Measurements from ENCODE around the gene SEZ6L. TPM values are rescaled to one million over a fixed set of nuclear protein-coding genes. Genes with fewer than 3 reads are reported as not detected.

SEZ6L gene
- total and polyA plus RNA-seq, 10 of the 15 experiments (the other 5 are each of a cell fraction or from before 2014, with no cell fraction given), result not detected

- SMC1A ChIA-PET (ENCODE audit: uncharacterized antibody, unreplicated experiment), result no interaction called here
- intact Hi-C loops (cut with micrococcal nuclease; ENCODE audit: unreplicated experiment), result no loop called here
Observed at GRCh38 chr22:26135806-26136205, 33.5 kb upstream of the SEZ6L start.

GRCh38 chr22:26139310-26139709 lies 30.0 kb upstream of the SEZ6L start:
- BruUV-seq (replicated peaks), result no TSS peak
- Histone ChIP-seq H3K4me1 (ENCODE audit: control insufficient read depth, insufficient read depth, low read length) (no peaks in the 10 kb centered on the region), H3K27me3 (replicated peaks in 1 of 2; ENCODE audit: control insufficient read depth in 2 of 2, insufficient read depth in 2 of 2, low read length in 1 of 2) (peaks cover 1 to 3% of the 10 kb centered on the region in 2 experiments; a peak in 3 of 4 replicates), H3K4me3 (no peak overlapping the region), H3K79me2 (ENCODE audit: control insufficient read depth, insufficient read depth, low read length) (no peaks in the 10 kb centered on the region), H3K9ac (ENCODE audit: control insufficient read depth, insufficient read depth, low read length) (no peak overlapping the region), H4K20me1 (ENCODE audit: control insufficient read depth, insufficient read depth) (no peaks in the 10 kb centered on the region), H2AFZ (ENCODE audit: control insufficient read depth, low read depth, low read length) (no peak overlapping the region), H3K9me3 (replicated peaks; ENCODE audit: control insufficient read depth, insufficient read depth, low read length) (no peaks in the 10 kb centered on the region), H3K27ac (ENCODE audit: control insufficient read depth, insufficient read depth) (no peak overlapping the region), H3K36me3 (ENCODE audit: control insufficient read depth in 2 of 2, insufficient read depth in 2 of 2, low read length in 1 of 2) (no peaks in the 10 kb centered on the region), H3K4me2 (ENCODE audit: control insufficient read depth, insufficient read depth) (no peak overlapping the region)
- WGBS (ENCODE audit: insufficient coverage, insufficient replicate concordance, low lambda C conversion rate, missing lambda C conversion rate), result 2% methylated on average over 4 of the region's 4 CpGs
- ATAC-seq, result no peak
- intact Hi-C loops (cut with micrococcal nuclease; ENCODE audit: unreplicated experiment) (no loop called here), in situ Hi-C loops (cut with MboI) (no loop called here)
- ChIA-PET CTCF (no interaction called here), RAD21 (ENCODE audit: unreplicated experiment) (no interaction called here), SMC1A (ENCODE audit: uncharacterized antibody, unreplicated experiment) (no interaction called here), POLR2A (no interaction called here)
- no peak for FAIRE-seq
- TF ChIP-seq EZH2 (IDR thresholded peaks at IDR 0.05; ENCODE audit: borderline replicate concordance, control insufficient read depth, low read depth, low read length) (no peak), GABPA (IDR thresholded peaks at IDR 0.05; ENCODE audit: low read depth) (no peak), IRF3 (IDR thresholded peaks at IDR 0.05) (no peak), MTA2 (IDR thresholded peaks at IDR 0.05; ENCODE audit: low read depth) (no peak), SIN3A (IDR thresholded peaks at IDR 0.05; ENCODE audit: low read depth, low read length) (no peak), SREBF2 (IDR thresholded peaks at IDR 0.05; ENCODE audit: low read length) (no peak), ZBED1 (IDR thresholded peaks at IDR 0.05; ENCODE audit: borderline replicate concordance) (no peak), NRF1 (conservative IDR thresholded peaks at IDR 0.05; ENCODE audit: low read depth, low read length) (no peak), ZNF217 (IDR thresholded peaks at IDR 0.05) (no peak), ELK1 (IDR thresholded peaks at IDR 0.05; ENCODE audit: low read depth, low read length) (no peak), CREB1 (IDR thresholded peaks at IDR 0.05; ENCODE audit: low read depth) (no peak), EED (IDR thresholded peaks at IDR 0.05; ENCODE audit: low read depth) (no peak)
- TF ChIP-seq, protein P1, sequence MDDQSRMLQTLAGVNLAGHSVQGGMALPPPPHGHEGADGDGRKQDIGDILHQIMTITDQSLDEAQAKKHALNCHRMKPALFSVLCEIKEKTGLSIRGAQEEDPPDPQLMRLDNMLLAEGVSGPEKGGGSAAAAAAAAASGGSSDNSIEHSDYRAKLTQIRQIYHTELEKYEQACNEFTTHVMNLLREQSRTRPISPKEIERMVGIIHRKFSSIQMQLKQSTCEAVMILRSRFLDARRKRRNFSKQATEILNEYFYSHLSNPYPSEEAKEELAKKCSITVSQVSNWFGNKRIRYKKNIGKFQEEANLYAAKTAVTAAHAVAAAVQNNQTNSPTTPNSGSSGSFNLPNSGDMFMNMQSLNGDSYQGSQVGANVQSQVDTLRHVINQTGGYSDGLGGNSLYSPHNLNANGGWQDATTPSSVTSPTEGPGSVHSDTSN (IDR thresholded peaks at IDR 0.05; ENCODE audit: insufficient replicate concordance, low read depth, low read length), result no peak
- no peak for DNase-seq (ENCODE audit: low read depth, low spot score)

More at GRCh38 chr22:26135806-26136205, 33.5 kb upstream of the SEZ6L start:
- Histone ChIP-seq H2AFZ (ENCODE audit: control insufficient read depth, low read depth, low read length) (no peak overlapping the region), H3K4me3 (no peak overlapping the region), H3K36me3 (ENCODE audit: control insufficient read depth in 2 of 2, insufficient read depth in 2 of 2, low read length in 1 of 2) (no peaks in the 10 kb centered on the region), H4K20me1 (ENCODE audit: control insufficient read depth, insufficient read depth) (no peaks in the 10 kb centered on the region), H3K27me3 (replicated peaks in 1 of 2; ENCODE audit: control insufficient read depth in 2 of 2, insufficient read depth in 2 of 2, low read length in 1 of 2) (peaks cover 3 to 6% of the 10 kb centered on the region in 2 experiments; a peak in 3 of 4 replicates), H3K9me3 (replicated peaks; ENCODE audit: control insufficient read depth, insufficient read depth, low read length) (no peaks in the 10 kb centered on the region), H3K9ac (ENCODE audit: control insufficient read depth, insufficient read depth, low read length) (no peak overlapping the region), H3K27ac (ENCODE audit: control insufficient read depth, insufficient read depth) (no peak overlapping the region), H3K4me1 (ENCODE audit: control insufficient read depth, insufficient read depth, low read length) (no peaks in the 10 kb centered on the region), H3K79me2 (ENCODE audit: control insufficient read depth, insufficient read depth, low read length) (no peaks in the 10 kb centered on the region), H3K4me2 (ENCODE audit: control insufficient read depth, insufficient read depth) (no peak overlapping the region)
- no TSS peak for BruUV-seq (replicated peaks)
- DNase-seq (ENCODE audit: low read depth, low spot score), result no peak
- ATAC-seq, result no peak
- no peak for TF ChIP-seq HDAC2 (IDR thresholded peaks at IDR 0.05)
- no peak for TF ChIP-seq RELA (IDR thresholded peaks at IDR 0.05; ENCODE audit: borderline replicate concordance, partially characterized antibody)
- no peak for TF ChIP-seq SPI1 (IDR thresholded peaks at IDR 0.05; ENCODE audit: borderline replicate concordance, insufficient read depth, low read depth, low read length)
- in situ Hi-C loops (cut with MboI), result no loop called here
- ChIA-PET RAD21 (ENCODE audit: unreplicated experiment) (no interaction called here), CTCF (no interaction called here), POLR2A (no interaction called here)
- 27% methylated on average over 2 of the region's 2 CpGs for WGBS (ENCODE audit: insufficient coverage, insufficient replicate concordance, low lambda C conversion rate, missing lambda C conversion rate)
- FAIRE-seq, result no peak
